PC-9 (cell line): Measurements from ENCODE around the gene COL21A1. TPM values are rescaled to one million over a fixed set of nuclear protein-coding genes. Genes with fewer than 3 reads are reported as not detected.

Experiments used
- BruUV-seq: library from RNA; stranded (reverse); fragments of 400-500 nt; replicated peaks from 2 replicates; lab custom pipeline; 2021; lab: Mats Ljungman, UMichigan
- CTCF ChIA-PET: fragments of 300-600 bp; sonication (Branson Sonifier 250); formaldehyde crosslinking; loops from one replicate; lab custom pipeline; 2022; ENCODE audit warnings: antibody characterized with exemption; lab: Charles Lee
- POLR2A ChIA-PET: fragments of 300-600 bp; sonication (Branson Sonifier 250); formaldehyde crosslinking; loops from one replicate; lab custom pipeline; 2022; ENCODE audit warnings: antibody characterized with exemption; ENCODE audit not compliant: unreplicated experiment; lab: Charles Lee
- DNase-seq, 2 experiments: peaks; one replicate each; pipeline versions ENCODE4 v3.0.0 to v3.0.0-alpha.2; 2015 to 2022; ENCODE audit warnings: mixed read lengths in 1 of 2
- H2AFZ ChIP-seq: fragments of 200-600 bp; sonication (generic); 2 replicates; pipeline ENCODE4 v1.8.1; 2017; ENCODE audit warnings: antibody characterized with exemption
- H3F3A ChIP-seq: fragments of 200-600 bp; sonication (generic); 2 replicates; pipeline ENCODE4 v1.8.1; 2017; ENCODE audit warnings: antibody characterized with exemption, mild to moderate bottlenecking, low read depth; ENCODE audit not compliant: insufficient read depth
- H3K27ac ChIP-seq: fragments of 200-600 bp; sonication (generic); 2 replicates; pipeline ENCODE4 v1.6.1; 2016; ENCODE audit warnings: mixed run types
- H3K27me3 ChIP-seq: fragments of 200-600 bp; sonication (generic); 2 replicates; pipeline ENCODE4 v1.6.1; 2016; ENCODE audit warnings: low read depth, mixed run types; ENCODE audit not compliant: insufficient read depth
- H3K36me3 ChIP-seq: fragments of 200-600 bp; sonication (generic); 2 replicates; pipeline ENCODE4 v1.6.1; 2016; ENCODE audit warnings: low read depth, mixed run types
- H3K4me1 ChIP-seq: fragments of 200-600 bp; sonication (generic); replicated peaks from 2 replicates; pipeline ENCODE4 v1.6.1; 2016; ENCODE audit warnings: mixed run types; ENCODE audit not compliant: insufficient read depth
- H3K4me2 ChIP-seq: fragments of 200-600 bp; sonication (generic); 2 replicates; pipeline ENCODE4 v1.6.1; 2017; ENCODE audit warnings: mixed run types
- H3K4me3 ChIP-seq: fragments of 200-600 bp; sonication (generic); 2 replicates; pipeline ENCODE4 v1.6.1; 2016; ENCODE audit warnings: mixed run types
- H3K79me2 ChIP-seq: fragments of 200-600 bp; sonication (generic); 2 replicates; pipeline ENCODE4 v1.6.1; 2017; ENCODE audit warnings: low read depth, mixed run types
- H3K9me2 ChIP-seq: fragments of 200-600 bp; sonication (generic); 2 replicates; pipeline ENCODE4 v1.8.1; 2017; ENCODE audit warnings: mild to moderate bottlenecking; ENCODE audit not compliant: insufficient read depth
- H3K9me3 ChIP-seq: fragments of 200-600 bp; sonication (generic); 2 replicates; pipeline ENCODE4 v1.8.1; 2016; ENCODE audit warnings: low read depth; ENCODE audit not compliant: insufficient read depth
- H4K20me1 ChIP-seq: fragments of 200-600 bp; sonication (generic); 2 replicates; pipeline ENCODE4 v1.8.1; 2017; ENCODE audit not compliant: insufficient read depth
- CTCF ChIP-seq: fragments of 200-600 bp; sonication (generic); conservative IDR thresholded peaks from 2 replicates; pipeline ENCODE4 v1.6.1; 2017; ENCODE audit warnings: mixed run types, antibody characterized with exemption, mild to moderate bottlenecking, moderate library complexity
- EZH2 ChIP-seq: fragments of 200-600 bp; sonication (generic); IDR thresholded peaks from 2 replicates; pipeline ENCODE4 v1.8.0; 2017; ENCODE audit warnings: antibody characterized with exemption, low read depth
- intact Hi-C: fragments of 100-400 bp; cut with micrococcal nuclease; formaldehyde crosslinking; loops from one replicate; pipeline ENCODE4 v1.10.0; 2022; ENCODE audit not compliant: unreplicated experiment
- total RNA-seq: library from RNA; stranded (reverse); gene quantifications from 2 replicates; pipeline ENCODE4 v1.2.3, GENCODE V29; 2021

COL21A1 gene
- total RNA-seq, 1 experiment from 2014 or later: not detected

GRCh38 chr6:56235245-56235644 is 12.1 kb downstream of the COL21A1 start:
- no peak overlapping the region for H3K4me2 ChIP-seq
- H3K9me2 ChIP-seq: no peaks in the 10 kb centered on the region
- no peaks in the 10 kb centered on the region for H4K20me1 ChIP-seq
- no peak overlapping the region for H2AFZ ChIP-seq
- TF ChIP-seq EZH2 (no peak), CTCF (no peak)
- no TSS peak for BruUV-seq
- no peak overlapping the region for H3K4me3 ChIP-seq
- no peaks in the 10 kb centered on the region for H3K36me3 ChIP-seq
- intact Hi-C loops: no loop called here
- ChIA-PET POLR2A (interaction anchor here (0.5 to 0.6 kb wide), 2 partner anchors 593 to 915 kb away, joined by 3 read pairs; no protein-coding TSS in a partner anchor), CTCF (no interaction called here)
- H3K9me3 ChIP-seq: no peaks in the 10 kb centered on the region
- no peak overlapping the region for H3K27ac ChIP-seq
- H3K79me2 ChIP-seq: no peaks in the 10 kb centered on the region
- H3K4me1 ChIP-seq: no peaks in the 10 kb centered on the region
- no peak for DNase-seq
- no peaks in the 10 kb centered on the region for H3F3A ChIP-seq
- H3K27me3 ChIP-seq: no peaks in the 10 kb centered on the region

GRCh38 chr6:56232436-56232835 is 14.9 kb downstream of the COL21A1 start:
- Histone ChIP-seq H3K9me3 (no peaks in the 10 kb centered on the region), H3K9me2 (no peaks in the 10 kb centered on the region), H3K4me2 (no peak overlapping the region), H3K79me2 (no peaks in the 10 kb centered on the region), H2AFZ (no peak overlapping the region), H4K20me1 (no peaks in the 10 kb centered on the region), H3F3A (no peaks in the 10 kb centered on the region), H3K36me3 (no peaks in the 10 kb centered on the region), H3K4me1 (no peaks in the 10 kb centered on the region), H3K4me3 (no peak overlapping the region), H3K27ac (no peak overlapping the region), H3K27me3 (no peaks in the 10 kb centered on the region)
- DNase-seq: no peak
- intact Hi-C loops: no loop called here
- TF ChIP-seq EZH2: no peak
- no peak for TF ChIP-seq CTCF
- ChIA-PET CTCF (no interaction called here), POLR2A (no interaction called here)
- no TSS peak for BruUV-seq

- Histone ChIP-seq H3K79me2 (no peaks in the 10 kb centered on the region), H3K4me3 (no peak overlapping the region)
- POLR2A ChIA-PET: interaction anchor here (0.7 kb wide), 1 partner anchor 32 kb away, joined by 4 read pairs; no protein-coding TSS in a partner anchor
These were observed 15.6 kb downstream of the COL21A1 start for GRCh38 chr6:56231827-56232226.

More at GRCh38 chr6:56231827-56232226, 15.6 kb downstream of the COL21A1 start:
- Histone ChIP-seq H3K36me3 (no peaks in the 10 kb centered on the region), H3K4me1 (no peaks in the 10 kb centered on the region), H3K27me3 (no peaks in the 10 kb centered on the region), H3K27ac (no peak overlapping the region), H4K20me1 (no peaks in the 10 kb centered on the region), H2AFZ (no peak overlapping the region), H3F3A (no peaks in the 10 kb centered on the region), H3K4me2 (no peak overlapping the region), H3K9me2 (no peaks in the 10 kb centered on the region), H3K9me3 (no peaks in the 10 kb centered on the region)
- intact Hi-C loops: no loop called here
- CTCF ChIA-PET: interaction anchor here (0.7 kb wide), 1 partner anchor 8 kb away, joined by 3 read pairs; no protein-coding TSS in a partner anchor
- TF ChIP-seq EZH2: no peak
- no peak for TF ChIP-seq CTCF
- BruUV-seq: no TSS peak
- no peak for DNase-seq
